ENCODE data around the gene SLC39A11.

Gene SLC39A11

GRCh38 chr17:73048170-73048569 is 44.3 kb downstream of the SLC39A11 start:
- H3K9me2 ChIP-seq (replicated peaks; ENCODE audit: insufficient read depth, low read length), result no peaks in the 10 kb centered on the region
- H3K79me2 ChIP-seq (ENCODE audit: low read length), result no peaks in the 10 kb centered on the region
- no peak overlapping the region for H3K9ac ChIP-seq (ENCODE audit: low read length)
- H3K9me3 ChIP-seq (replicated peaks; ENCODE audit: insufficient read depth, low read length), result no peaks in the 10 kb centered on the region
- no peak overlapping the region for H3K4me3 ChIP-seq (ENCODE audit: low read length)
- no peaks in the 10 kb centered on the region for H4K20me1 ChIP-seq (ENCODE audit: insufficient read depth, low read length)
- H3K27me3 ChIP-seq (replicated peaks; ENCODE audit: insufficient read depth, low read length), result no peaks in the 10 kb centered on the region
- TF ChIP-seq EZH2 (optimal IDR thresholded peaks at IDR 0.05; ENCODE audit: low read depth, low read length) (no peak), EZH2phosphoT487 (IDR thresholded peaks at IDR 0.05; ENCODE audit: low read length) (no peak)
- TF ChIP-seq, protein P1, sequence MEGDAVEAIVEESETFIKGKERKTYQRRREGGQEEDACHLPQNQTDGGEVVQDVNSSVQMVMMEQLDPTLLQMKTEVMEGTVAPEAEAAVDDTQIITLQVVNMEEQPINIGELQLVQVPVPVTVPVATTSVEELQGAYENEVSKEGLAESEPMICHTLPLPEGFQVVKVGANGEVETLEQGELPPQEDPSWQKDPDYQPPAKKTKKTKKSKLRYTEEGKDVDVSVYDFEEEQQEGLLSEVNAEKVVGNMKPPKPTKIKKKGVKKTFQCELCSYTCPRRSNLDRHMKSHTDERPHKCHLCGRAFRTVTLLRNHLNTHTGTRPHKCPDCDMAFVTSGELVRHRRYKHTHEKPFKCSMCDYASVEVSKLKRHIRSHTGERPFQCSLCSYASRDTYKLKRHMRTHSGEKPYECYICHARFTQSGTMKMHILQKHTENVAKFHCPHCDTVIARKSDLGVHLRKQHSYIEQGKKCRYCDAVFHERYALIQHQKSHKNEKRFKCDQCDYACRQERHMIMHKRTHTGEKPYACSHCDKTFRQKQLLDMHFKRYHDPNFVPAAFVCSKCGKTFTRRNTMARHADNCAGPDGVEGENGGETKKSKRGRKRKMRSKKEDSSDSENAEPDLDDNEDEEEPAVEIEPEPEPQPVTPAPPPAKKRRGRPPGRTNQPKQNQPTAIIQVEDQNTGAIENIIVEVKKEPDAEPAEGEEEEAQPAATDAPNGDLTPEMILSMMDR (IDR thresholded peaks at IDR 0.05; ENCODE audit: low read length), result no peak
- no peak overlapping the region for H2AFZ ChIP-seq (ENCODE audit: low read length)
- no peak for DNase-seq
- H3K36me3 ChIP-seq (replicated peaks; ENCODE audit: insufficient read depth, low read length), result no peaks in the 10 kb centered on the region
- H3F3A ChIP-seq (ENCODE audit: insufficient read depth, low read length), result no peaks in the 10 kb centered on the region
- H3K27ac ChIP-seq (ENCODE audit: low read length), result no peak overlapping the region
- no peaks in the 10 kb centered on the region for H3K4me1 ChIP-seq (ENCODE audit: low read length)
- no peak overlapping the region for H3K4me2 ChIP-seq (ENCODE audit: low read depth, low read length)

GRCh38 chr17:73045724-73046123 is 46.8 kb downstream of the SLC39A11 start:
- no peak overlapping the region for H2AFZ ChIP-seq (ENCODE audit: low read length)
- no peaks in the 10 kb centered on the region for H3K79me2 ChIP-seq (ENCODE audit: low read length)
- DNase-seq, result no peak
- no peak overlapping the region for H3K9ac ChIP-seq (ENCODE audit: low read length)
- H3K27ac ChIP-seq (ENCODE audit: low read length), result no peak overlapping the region
- no peaks in the 10 kb centered on the region for H4K20me1 ChIP-seq (ENCODE audit: insufficient read depth, low read length)
- TF ChIP-seq EZH2phosphoT487 (IDR thresholded peaks at IDR 0.05; ENCODE audit: low read length) (no peak), EZH2 (optimal IDR thresholded peaks at IDR 0.05; ENCODE audit: low read depth, low read length) (no peak)
- TF ChIP-seq, protein P1 (IDR thresholded peaks at IDR 0.05; ENCODE audit: low read length), result no peak
- H3K9me3 ChIP-seq (replicated peaks; ENCODE audit: insufficient read depth, low read length), result no peaks in the 10 kb centered on the region
- H3F3A ChIP-seq (ENCODE audit: insufficient read depth, low read length), result no peaks in the 10 kb centered on the region
- H3K4me2 ChIP-seq (ENCODE audit: low read depth, low read length), result no peak overlapping the region
- no peak overlapping the region for H3K4me3 ChIP-seq (ENCODE audit: low read length)
- H3K9me2 ChIP-seq (replicated peaks; ENCODE audit: insufficient read depth, low read length), result no peaks in the 10 kb centered on the region
- H3K36me3 ChIP-seq (replicated peaks; ENCODE audit: insufficient read depth, low read length), result no peaks in the 10 kb centered on the region
- H3K27me3 ChIP-seq (replicated peaks; ENCODE audit: insufficient read depth, low read length), result no peaks in the 10 kb centered on the region
- H3K4me1 ChIP-seq (ENCODE audit: low read length), result no peaks in the 10 kb centered on the region

- H3K27me3 ChIP-seq (replicated peaks; ENCODE audit: insufficient read depth, low read length), result no peaks in the 10 kb centered on the region
- H3K27ac ChIP-seq (ENCODE audit: low read length), result no peak overlapping the region
- no peak overlapping the region for H3K4me2 ChIP-seq (ENCODE audit: low read depth, low read length)
- no peak for TF ChIP-seq EZH2phosphoT487 (IDR thresholded peaks at IDR 0.05; ENCODE audit: low read length)
- TF ChIP-seq, protein P1 (IDR thresholded peaks at IDR 0.05; ENCODE audit: low read length), result no peak
- TF ChIP-seq EZH2 (optimal IDR thresholded peaks at IDR 0.05; ENCODE audit: low read depth, low read length), result no peak
- no peak overlapping the region for H2AFZ ChIP-seq (ENCODE audit: low read length)
- no peaks in the 10 kb centered on the region for H4K20me1 ChIP-seq (ENCODE audit: insufficient read depth, low read length)
- H3K4me1 ChIP-seq (ENCODE audit: low read length), result no peaks in the 10 kb centered on the region
- H3K9me2 ChIP-seq (replicated peaks; ENCODE audit: insufficient read depth, low read length), result no peaks in the 10 kb centered on the region
- no peaks in the 10 kb centered on the region for H3F3A ChIP-seq (ENCODE audit: insufficient read depth, low read length)
- no peaks in the 10 kb centered on the region for H3K79me2 ChIP-seq (ENCODE audit: low read length)
- no peak overlapping the region for H3K9ac ChIP-seq (ENCODE audit: low read length)
- no peaks in the 10 kb centered on the region for H3K9me3 ChIP-seq (replicated peaks; ENCODE audit: insufficient read depth, low read length)
- DNase-seq, result no peak
- H3K36me3 ChIP-seq (replicated peaks; ENCODE audit: insufficient read depth, low read length), result no peaks in the 10 kb centered on the region
- H3K4me3 ChIP-seq (ENCODE audit: low read length), result no peak overlapping the region
These were observed 48.6 kb downstream of the SLC39A11 start for GRCh38 chr17:73043686-73044581.

All from MM.1S (cell line).